ENCODE results near the gene SMIM32.

SMIM32 gene

GRCh38 chr5:136205061-136205702, 12.2 kb upstream of the SMIM32 start:
- no peaks in the 10 kb centered on the region for H3K36me3 ChIP-seq (ENCODE audit: control insufficient read depth, low read length)
- H3K79me2 ChIP-seq (ENCODE audit: control insufficient read depth, low read length): no peaks in the 10 kb centered on the region
- H4K20me1 ChIP-seq (ENCODE audit: control insufficient read depth, insufficient read depth, low read depth, low read length): no peaks in the 10 kb centered on the region
- no peaks in the 10 kb centered on the region for H3K27me3 ChIP-seq (ENCODE audit: control insufficient read depth, low read length)
- H3K9me3 ChIP-seq (ENCODE audit: control insufficient read depth, insufficient read depth, low read length): no peaks in the 10 kb centered on the region
- TF ChIP-seq EZH2phosphoT487 (IDR thresholded peaks at IDR 0.05; ENCODE audit: borderline replicate concordance, low read length): no peak
- TF ChIP-seq, protein P1, sequence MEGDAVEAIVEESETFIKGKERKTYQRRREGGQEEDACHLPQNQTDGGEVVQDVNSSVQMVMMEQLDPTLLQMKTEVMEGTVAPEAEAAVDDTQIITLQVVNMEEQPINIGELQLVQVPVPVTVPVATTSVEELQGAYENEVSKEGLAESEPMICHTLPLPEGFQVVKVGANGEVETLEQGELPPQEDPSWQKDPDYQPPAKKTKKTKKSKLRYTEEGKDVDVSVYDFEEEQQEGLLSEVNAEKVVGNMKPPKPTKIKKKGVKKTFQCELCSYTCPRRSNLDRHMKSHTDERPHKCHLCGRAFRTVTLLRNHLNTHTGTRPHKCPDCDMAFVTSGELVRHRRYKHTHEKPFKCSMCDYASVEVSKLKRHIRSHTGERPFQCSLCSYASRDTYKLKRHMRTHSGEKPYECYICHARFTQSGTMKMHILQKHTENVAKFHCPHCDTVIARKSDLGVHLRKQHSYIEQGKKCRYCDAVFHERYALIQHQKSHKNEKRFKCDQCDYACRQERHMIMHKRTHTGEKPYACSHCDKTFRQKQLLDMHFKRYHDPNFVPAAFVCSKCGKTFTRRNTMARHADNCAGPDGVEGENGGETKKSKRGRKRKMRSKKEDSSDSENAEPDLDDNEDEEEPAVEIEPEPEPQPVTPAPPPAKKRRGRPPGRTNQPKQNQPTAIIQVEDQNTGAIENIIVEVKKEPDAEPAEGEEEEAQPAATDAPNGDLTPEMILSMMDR (IDR thresholded peaks at IDR 0.05; ENCODE audit: low read depth, low read length, poor library complexity, severe bottlenecking): no peak
- no peak overlapping the region for H3K4me3 ChIP-seq (ENCODE audit: low read length)
- no peak overlapping the region for H3K4me2 ChIP-seq (ENCODE audit: low read length)
- H3F3A ChIP-seq (ENCODE audit: control insufficient read depth, insufficient read depth): no peaks in the 10 kb centered on the region
- H3K9me2 ChIP-seq (replicated peaks; ENCODE audit: control insufficient read depth, low read length): no peaks in the 10 kb centered on the region
- H3K4me1 ChIP-seq (ENCODE audit: control insufficient read depth, low read length): no peaks in the 10 kb centered on the region
- no peak overlapping the region for H3K27ac ChIP-seq (ENCODE audit: low read depth, low read length)

DNA sequence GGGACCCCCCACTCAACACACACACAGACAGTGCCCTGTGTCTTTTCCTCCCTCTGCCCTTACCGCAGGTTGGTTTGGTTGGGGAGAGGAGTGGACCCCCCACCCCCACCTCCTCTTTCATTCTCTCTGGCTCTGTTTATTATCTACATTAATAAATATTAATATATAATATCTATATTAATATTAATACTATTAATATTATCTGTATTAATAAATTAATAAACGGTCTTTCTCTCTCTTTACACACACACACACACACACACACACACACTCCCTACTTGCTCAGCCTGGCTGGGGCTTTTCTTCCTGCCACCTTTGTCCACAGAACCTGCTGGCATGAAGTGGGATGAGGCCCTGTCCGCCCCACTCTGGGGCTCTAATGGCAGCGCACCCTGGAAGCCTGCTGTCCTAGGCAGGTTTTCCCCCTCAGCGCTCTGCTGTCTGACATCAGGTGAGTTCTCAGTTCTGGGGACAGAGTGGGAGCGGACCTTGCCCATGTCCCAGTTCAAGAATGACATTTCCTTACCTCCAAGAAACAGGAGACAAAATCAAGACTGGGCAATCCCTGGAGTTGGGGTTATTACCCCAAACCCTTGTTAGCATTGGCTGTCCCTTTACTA, 10.5 kb upstream of the SMIM32 start:
- Histone ChIP-seq H3K4me2 (ENCODE audit: low read length) (no peak overlapping the region), H3K27me3 (ENCODE audit: control insufficient read depth, low read length) (no peaks in the 10 kb centered on the region), H3K4me3 (ENCODE audit: low read length) (no peak overlapping the region)

DNA sequence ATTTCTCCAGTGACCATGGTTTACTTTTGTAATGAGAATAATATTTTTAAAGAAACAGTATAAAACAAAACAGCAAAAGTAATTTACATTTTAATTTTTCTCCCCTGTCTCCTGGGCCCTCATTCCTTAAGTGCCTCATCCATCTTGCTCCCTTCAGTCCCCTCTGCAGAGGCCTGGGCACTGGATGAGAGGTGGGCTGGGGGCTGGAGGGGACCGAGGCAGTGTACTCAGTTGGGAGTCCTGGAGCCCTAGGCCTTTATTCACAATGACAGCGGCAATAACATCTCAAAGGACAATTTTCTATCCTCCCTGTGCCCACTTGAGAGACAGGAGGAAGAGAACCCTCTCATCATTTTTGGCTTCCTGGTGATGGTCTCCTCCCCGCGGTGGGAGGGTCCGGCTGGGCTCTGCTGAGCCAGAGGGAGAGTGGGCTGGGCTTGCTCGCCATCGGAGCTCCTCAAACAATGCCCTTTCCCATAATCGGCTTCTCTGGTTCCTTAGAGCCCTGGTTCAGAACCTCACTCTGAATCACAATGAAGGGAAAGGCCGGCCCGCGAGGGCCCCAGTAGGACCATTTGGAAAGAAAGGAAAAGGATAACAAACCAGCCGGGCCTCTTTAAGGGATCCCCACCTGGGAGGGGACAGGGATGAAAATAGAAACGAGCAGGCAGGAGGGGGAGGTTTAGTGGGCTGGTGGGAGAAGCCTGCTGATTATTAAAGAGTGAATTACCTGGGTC, 9.7 kb upstream of the SMIM32 start:
- Histone ChIP-seq H3K9me3 (ENCODE audit: control insufficient read depth, insufficient read depth, low read length) (no peaks in the 10 kb centered on the region), H3F3A (ENCODE audit: control insufficient read depth, insufficient read depth) (no peaks in the 10 kb centered on the region), H4K20me1 (ENCODE audit: control insufficient read depth, insufficient read depth, low read depth, low read length) (no peaks in the 10 kb centered on the region), H3K79me2 (ENCODE audit: control insufficient read depth, low read length) (no peaks in the 10 kb centered on the region), H3K27me3 (ENCODE audit: control insufficient read depth, low read length) (no peaks in the 10 kb centered on the region), H3K36me3 (ENCODE audit: control insufficient read depth, low read length) (no peaks in the 10 kb centered on the region), H3K4me2 (ENCODE audit: low read length) (no peak overlapping the region), H3K4me1 (ENCODE audit: control insufficient read depth, low read length) (no peaks in the 10 kb centered on the region), H3K27ac (ENCODE audit: low read depth, low read length) (no peak overlapping the region), H3K4me3 (ENCODE audit: low read length) (no peak overlapping the region), H3K9me2 (replicated peaks; ENCODE audit: control insufficient read depth, low read length) (no peaks in the 10 kb centered on the region)
- TF ChIP-seq, protein P1 (IDR thresholded peaks at IDR 0.05; ENCODE audit: low read depth, low read length, poor library complexity, severe bottlenecking): no peak
- TF ChIP-seq EZH2phosphoT487 (IDR thresholded peaks at IDR 0.05; ENCODE audit: borderline replicate concordance, low read length): no peak

More for the DNA sequence above, 10.5 kb upstream of the SMIM32 start:
- no peak overlapping the region for H3K27ac ChIP-seq (ENCODE audit: low read depth, low read length)
- no peaks in the 10 kb centered on the region for H3K4me1 ChIP-seq (ENCODE audit: control insufficient read depth, low read length)
- TF ChIP-seq, protein P1 (IDR thresholded peaks at IDR 0.05; ENCODE audit: low read depth, low read length, poor library complexity, severe bottlenecking): no peak
- TF ChIP-seq EZH2phosphoT487 (IDR thresholded peaks at IDR 0.05; ENCODE audit: borderline replicate concordance, low read length): no peak
- H3K79me2 ChIP-seq (ENCODE audit: control insufficient read depth, low read length): no peaks in the 10 kb centered on the region
- H3K9me2 ChIP-seq (replicated peaks; ENCODE audit: control insufficient read depth, low read length): no peaks in the 10 kb centered on the region
- no peaks in the 10 kb centered on the region for H3F3A ChIP-seq (ENCODE audit: control insufficient read depth, insufficient read depth)
- no peaks in the 10 kb centered on the region for H4K20me1 ChIP-seq (ENCODE audit: control insufficient read depth, insufficient read depth, low read depth, low read length)
- no peaks in the 10 kb centered on the region for H3K9me3 ChIP-seq (ENCODE audit: control insufficient read depth, insufficient read depth, low read length)
- H3K36me3 ChIP-seq (ENCODE audit: control insufficient read depth, low read length): no peaks in the 10 kb centered on the region

Data from DOHH2 (cell line).